Smooth muscle cell (in vitro differentiated cells): ENCODE measurements around the gene ANKRA2. TPM values are rescaled to one million over a fixed set of nuclear protein-coding genes. Genes with fewer than 3 reads are reported as not detected.

Experiments used
- DNase-seq: peaks from one replicate; lab custom pipeline; 2025; ENCODE audit not compliant: unreplicated experiment; lab: John Stamatoyannopoulos, UW
- H2AFZ ChIP-seq: fragments of 200-600 bp; sonication (generic); 2 replicates; pipeline ENCODE4 v1.6.0; 2016; ENCODE audit warnings: antibody characterized with exemption, low read depth, mild to moderate bottlenecking
- H3F3A ChIP-seq: fragments of 200-600 bp; sonication (generic); 2 replicates; pipeline ENCODE4 v1.6.0; 2017; ENCODE audit warnings: antibody characterized with exemption, low read depth
- H3K27ac ChIP-seq: fragments of 200-600 bp; sonication (generic); 2 replicates; pipeline ENCODE4 v1.5.1; 2016; ENCODE audit warnings: low read depth, mild to moderate bottlenecking
- H3K27me3 ChIP-seq: fragments of 200-600 bp; sonication (generic); 2 replicates; pipeline ENCODE4 v1.6.1; 2016; ENCODE audit warnings: low read depth, mild to moderate bottlenecking
- H3K36me3 ChIP-seq: fragments of 200-600 bp; sonication (generic); 2 replicates; pipeline ENCODE4 v1.5.1; 2016; ENCODE audit warnings: low read depth
- H3K4me1 ChIP-seq: fragments of 200-600 bp; sonication (generic); 2 replicates; pipeline ENCODE4 v1.5.1; 2016; ENCODE audit warnings: low read depth
- H3K4me2 ChIP-seq: fragments of 200-600 bp; sonication (generic); 2 replicates; pipeline ENCODE4 v1.6.0; 2016; ENCODE audit warnings: mild to moderate bottlenecking
- H3K4me3 ChIP-seq: fragments of 200-600 bp; sonication (generic); 2 replicates; pipeline ENCODE4 v1.5.1; 2016; ENCODE audit warnings: mild to moderate bottlenecking
- H3K79me2 ChIP-seq: fragments of 200-600 bp; sonication (generic); 2 replicates; pipeline ENCODE4 v1.6.0; 2016; ENCODE audit warnings: low read depth, mild to moderate bottlenecking
- H3K9ac ChIP-seq: fragments of 200-600 bp; sonication (generic); 2 replicates; pipeline ENCODE4 v1.6.0; 2016; ENCODE audit warnings: low read depth
- H3K9me3 ChIP-seq: fragments of 200-600 bp; sonication (generic); replicated peaks from 2 replicates; pipeline ENCODE4 v1.5.1; 2016; ENCODE audit warnings: low read depth
- H4K20me1 ChIP-seq: fragments of 200-600 bp; sonication (generic); 2 replicates; pipeline ENCODE4 v1.6.0; 2016; ENCODE audit warnings: low read depth
- CTCF ChIP-seq: fragments of 200-600 bp; sonication (generic); IDR thresholded peaks from 2 replicates; pipeline ENCODE4 v1.5.1; 2017; ENCODE audit warnings: borderline replicate concordance, mild to moderate bottlenecking, antibody characterized with exemption; ENCODE audit not compliant: insufficient read depth, poor library complexity, severe bottlenecking
- WGBS: methylation state at CpG from one replicate; pipeline ENCODE4 v1.1.7; 2016; ENCODE audit warnings: low lambda C conversion rate; 5-methylcytosine and 5-hydroxymethylcytosine counted together
- polyA plus RNA-seq: library from polyadenylated mRNA; unstranded; fragments of >200 nt; fragmentation: Nextera tagmentation; extraction: Ambion mirVana; gene quantifications from 2 replicates; pipeline ENCODE4 v1.2.1, GENCODE V29; 2016
- total RNA-seq: library from RNA; depleted of rRNA; stranded (reverse); fragments of >200 nt; gene quantifications from 2 replicates; pipeline ENCODE4 v1.2.3, GENCODE V29; 2014

ANKRA2 gene
- total and polyA plus RNA-seq, 2 experiments from 2014 or later = 24.7 to 34.4 TPM

GRCh38 chr5:73564018-73564417, 1.4 kb downstream of the ANKRA2 start:
- Histone ChIP-seq H3K36me3 (peaks cover 6% of the 10 kb centered on the region), H3K27ac (no peak overlapping the region), H3K27me3 (no peaks in the 10 kb centered on the region), H4K20me1 (no peaks in the 10 kb centered on the region), H3K4me2 (peak overlapping the region; percentile 92), H3K79me2 (peaks cover 46% of the 10 kb centered on the region), H3K4me3 (peak overlapping the region; percentile 79), H3K9me3 (no peaks in the 10 kb centered on the region), H2AFZ (peak overlapping the region; percentile 90), H3K9ac (peak overlapping the region; percentile 96), H3K4me1 (peaks cover 20% of the 10 kb centered on the region), H3F3A (no peaks in the 10 kb centered on the region)
- no peak for DNase-seq
- WGBS = 70% methylated on average over 3 of the region's 3 CpGs
- no peak for TF ChIP-seq CTCF

- H3K4me3 ChIP-seq = no peak overlapping the region
Observed at GRCh38 chr5:73558950-73559349, 6.5 kb downstream of the ANKRA2 start.

GRCh38 chr5:73552642-73553041, 12.8 kb downstream of the ANKRA2 start:
- no peak overlapping the region for H3K4me3 ChIP-seq
- no peak overlapping the region for H3K9ac ChIP-seq
- no peaks in the 10 kb centered on the region for H3K79me2 ChIP-seq
- DNase-seq = no peak
- H3K27ac ChIP-seq = no peak overlapping the region
- no peaks in the 10 kb centered on the region for H3K9me3 ChIP-seq
- H2AFZ ChIP-seq = no peak overlapping the region
- no peaks in the 10 kb centered on the region for H3K27me3 ChIP-seq
- no peaks in the 10 kb centered on the region for H4K20me1 ChIP-seq
- no peak overlapping the region for H3K4me2 ChIP-seq
- peaks cover 16% of the 10 kb centered on the region for H3K36me3 ChIP-seq
- H3K4me1 ChIP-seq = no peaks in the 10 kb centered on the region
- no peaks in the 10 kb centered on the region for H3F3A ChIP-seq
- TF ChIP-seq CTCF = no peak

More at GRCh38 chr5:73558950-73559349, 6.5 kb downstream of the ANKRA2 start:
- Histone ChIP-seq H3K27ac (no peak overlapping the region), H3K9me3 (no peaks in the 10 kb centered on the region), H4K20me1 (no peaks in the 10 kb centered on the region), H2AFZ (no peak overlapping the region), H3K4me1 (peaks cover 2% of the 10 kb centered on the region), H3K27me3 (no peaks in the 10 kb centered on the region), H3K36me3 (peaks cover 22% of the 10 kb centered on the region), H3F3A (no peaks in the 10 kb centered on the region), H3K9ac (no peak overlapping the region), H3K79me2 (peaks cover 8% of the 10 kb centered on the region), H3K4me2 (no peak overlapping the region)
- WGBS = 100% methylated on average over 1 of the region's 1 CpG
- no peak for DNase-seq
- TF ChIP-seq CTCF = no peak

DNA sequence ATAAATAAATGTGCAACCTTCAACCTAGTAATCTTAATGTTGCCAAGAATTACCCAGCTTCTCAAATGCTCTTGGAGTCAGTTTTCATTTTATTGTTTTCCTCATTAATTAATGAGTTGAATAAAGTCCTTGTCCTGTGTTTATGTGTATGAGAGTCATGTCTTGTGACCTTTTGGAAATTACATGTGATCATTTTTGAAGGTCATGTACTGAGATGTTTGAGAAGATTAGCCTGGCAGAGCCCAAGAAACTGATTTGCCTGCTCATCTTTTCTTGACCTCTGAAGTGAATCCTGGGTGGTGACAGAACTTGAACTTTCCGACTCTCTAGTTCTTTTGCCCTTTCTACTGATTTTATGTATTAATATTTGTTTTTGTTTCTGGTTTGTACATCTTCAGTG, 15.4 kb downstream of the ANKRA2 start:
- H3K79me2 ChIP-seq = no peaks in the 10 kb centered on the region
- TF ChIP-seq CTCF = no peak
- no peaks in the 10 kb centered on the region for H3K27me3 ChIP-seq
- DNase-seq = no peak
- no peaks in the 10 kb centered on the region for H3K9me3 ChIP-seq
- H3K4me2 ChIP-seq = no peak overlapping the region
- WGBS = 74% methylated on average over 1 of the region's 1 CpG
- no peaks in the 10 kb centered on the region for H3K4me1 ChIP-seq
- no peak overlapping the region for H2AFZ ChIP-seq
- peaks cover 4% of the 10 kb centered on the region for H3K36me3 ChIP-seq
- H3F3A ChIP-seq = no peaks in the 10 kb centered on the region
- H3K4me3 ChIP-seq = no peak overlapping the region
- no peaks in the 10 kb centered on the region for H4K20me1 ChIP-seq
- H3K9ac ChIP-seq = no peak overlapping the region
- H3K27ac ChIP-seq = no peak overlapping the region
